Liver (tissue), 9 donors: ENCODE results near the gene GRIK2. TPM values are rescaled to one million over a fixed set of nuclear protein-coding genes. Genes with fewer than 3 reads are reported as not detected.

Experiments
- DNase-seq: peaks from one replicate; pipeline ENCODE4 v3.0.0-alpha.2; 2017; ENCODE audit warnings: low spot score
- H3K27ac ChIP-seq, 2 donors: one replicate each; pipeline ENCODE4 v1.7.0; 2013; ENCODE audit warnings: inconsistent platforms in 2 of 2, low read length in 2 of 2, control low read depth in 1 of 2, low read depth in 1 of 2, mild to moderate bottlenecking in 1 of 2
- H3K27me3 ChIP-seq, 4 donors: one replicate each; pipeline versions ENCODE4 v1.6.1 to v1.7.0; 2013; ENCODE audit warnings: low read length in 3 of 4, inconsistent platforms in 1 of 4, mild to moderate bottlenecking in 1 of 4, moderate library complexity in 1 of 4; ENCODE audit not compliant: control insufficient read depth in 4 of 4, insufficient read depth in 4 of 4
- H3K36me3 ChIP-seq, 4 donors: one replicate each; pipeline versions ENCODE4 v1.6.1 to v1.7.0; 2013; ENCODE audit warnings: low read length in 3 of 4, mild to moderate bottlenecking in 3 of 4, low read depth in 1 of 4, moderate library complexity in 1 of 4; ENCODE audit not compliant: control insufficient read depth in 4 of 4, insufficient read depth in 3 of 4
- H3K4me1 ChIP-seq, 4 donors: one replicate each; pipeline versions ENCODE4 v1.6.1 to v1.7.0; 2013; ENCODE audit warnings: low read length in 3 of 4, mild to moderate bottlenecking in 3 of 4, moderate library complexity in 1 of 4; ENCODE audit not compliant: control insufficient read depth in 4 of 4, insufficient read depth in 4 of 4
- H3K4me3 ChIP-seq, 3 donors: one replicate each; pipeline versions ENCODE4 v1.6.1 to v1.7.0; 2013; ENCODE audit warnings: low read length in 3 of 3, control low read depth in 1 of 3, low read depth in 1 of 3, mild to moderate bottlenecking in 1 of 3
- H3K9ac ChIP-seq, 2 donors: one replicate each; pipeline ENCODE4 v1.7.0; 2013; ENCODE audit warnings: low read length in 2 of 2, mild to moderate bottlenecking in 2 of 2, moderate library complexity in 2 of 2, control low read depth in 1 of 2, low read depth in 1 of 2
- H3K9me3 ChIP-seq, 4 donors: one replicate each; pipeline versions ENCODE4 v1.6.1 to v1.7.0; 2013; ENCODE audit warnings: low read length in 3 of 4; ENCODE audit not compliant: control insufficient read depth in 4 of 4
- ATF3 ChIP-seq: IDR thresholded peaks from 2 replicates; pipeline ENCODE4 v1.6.1; 2016; ENCODE audit warnings: antibody characterized with exemption
- CTCF ChIP-seq: fragments of 150-350 bp; IDR thresholded peaks from 2 replicates; pipeline ENCODE4 v1.5.1; 2017; ENCODE audit warnings: improper control_type of control experiment, low read depth, low read length; ENCODE audit not compliant: missing input control
- FOXA1 ChIP-seq: IDR thresholded peaks from 2 replicates; pipeline ENCODE4 v1.6.1; 2016; ENCODE audit warnings: antibody characterized with exemption
- FOXA2 ChIP-seq: IDR thresholded peaks from 2 replicates; pipeline ENCODE4 v1.6.1; 2016; ENCODE audit warnings: antibody characterized with exemption
- GABPA ChIP-seq, 2 donors: IDR thresholded peaks in 1 of 2; conservative IDR thresholded peaks in 1 of 2; 2 replicates each; pipeline ENCODE4 v1.6.1; 2016; ENCODE audit warnings: antibody characterized with exemption in 2 of 2, mild to moderate bottlenecking in 1 of 2, moderate library complexity in 1 of 2
- HNF4A ChIP-seq, 2 donors: conservative IDR thresholded peaks; 2 replicates each; pipeline ENCODE4 v1.6.1; 2016; ENCODE audit warnings: antibody characterized with exemption in 2 of 2, mild to moderate bottlenecking in 2 of 2
- HNF4G ChIP-seq: IDR thresholded peaks from 2 replicates; pipeline ENCODE4 v1.6.1; 2016; ENCODE audit warnings: antibody characterized with exemption
- JUND ChIP-seq, 2 donors: IDR thresholded peaks; 2 replicates each; pipeline ENCODE4 v1.6.1; 2016; ENCODE audit warnings: antibody characterized with exemption in 2 of 2
- MAX ChIP-seq: IDR thresholded peaks from 2 replicates; pipeline ENCODE4 v1.6.1; 2016; ENCODE audit warnings: antibody characterized with exemption
- NR2F2 ChIP-seq: IDR thresholded peaks from 2 replicates; pipeline ENCODE4 v1.6.1; 2016; ENCODE audit warnings: antibody characterized with exemption
- REST ChIP-seq: IDR thresholded peaks from 2 replicates; pipeline ENCODE4 v1.6.1; 2016; ENCODE audit warnings: antibody characterized with exemption, mild to moderate bottlenecking
- RXRA ChIP-seq, 2 donors: IDR thresholded peaks; 2 replicates each; pipeline ENCODE4 v1.6.1; 2017 to 2018; ENCODE audit warnings: antibody characterized with exemption in 2 of 2, mild to moderate bottlenecking in 1 of 2
- SP1 ChIP-seq: IDR thresholded peaks from 2 replicates; pipeline ENCODE4 v1.6.1; 2018; ENCODE audit warnings: antibody characterized with exemption, mild to moderate bottlenecking
- TAF1 ChIP-seq: conservative IDR thresholded peaks from 2 replicates; pipeline ENCODE4 v1.6.1; 2016; ENCODE audit warnings: antibody characterized with exemption, mild to moderate bottlenecking
- YY1 ChIP-seq: IDR thresholded peaks from 2 replicates; pipeline ENCODE4 v1.6.1; 2016; ENCODE audit warnings: antibody characterized with exemption, mild to moderate bottlenecking
- ZBTB33 ChIP-seq: IDR thresholded peaks from 2 replicates; pipeline ENCODE4 v1.6.1; 2016; ENCODE audit warnings: antibody characterized with exemption
- WGBS: extraction: QIAGEN DNeasy Blood & Tissue Kit; methylation state at CpG from one replicate; pipeline ENCODE4 v1.1.7; 2013; 5-methylcytosine and 5-hydroxymethylcytosine counted together
- polyA plus RNA-seq, 2 donors: library from polyadenylated mRNA; stranded (reverse) in 1 of 2; unstranded in 1 of 2; fragments of 200-250 nt in 1 of 2; fragments of >200 nt in 1 of 2; fragmentation: Nextera tagmentation in 1 of 2; extraction: Ambion mirVana in 1 of 2; gene quantifications; one replicate each; pipeline versions ENCODE4 v1.2.1 to v1.2.3, GENCODE V29; 2013 to 2015
- total RNA-seq, 2 donors: library from RNA; depleted of rRNA; stranded (reverse); fragments of >200 nt; gene quantifications; one replicate each; pipeline ENCODE4 v1.2.3, GENCODE V29; 2014
- donor health status: healthy.
- donor health status: healthy.
- donor health status: healthy.
- donor health status: healthy.
- donor health status: healthy.

Gene GRIK2
- total and polyA plus RNA-seq, 4 donors = 0.02 to 0.17 (median 0.05) TPM

- no peak for DNase-seq
- TF ChIP-seq MAX (no peak), YY1 (no peak), ATF3 (no peak), FOXA1 (no peak), GABPA (IDR thresholded peaks at IDR 0.05 in 1 of 2, conservative IDR thresholded peaks at IDR 0.05 in 1 of 2) (no peak), SP1 (no peak), HNF4G (no peak), HNF4A (conservative IDR thresholded peaks at IDR 0.05) (no peak), FOXA2 (no peak), JUND (IDR thresholded peaks at IDR 0.05) (no peak), REST (no peak), NR2F2 (no peak), TAF1 (no peak), ZBTB33 (no peak)
- Histone ChIP-seq H3K4me1 (peaks cover 0 to 3% (median 0%) of the 10 kb centered on the region in 4 donors), H3K27me3 (no peaks in the 10 kb centered on the region), H3K4me3 (no peak overlapping the region), H3K9me3 (no peaks in the 10 kb centered on the region), H3K36me3 (no peaks in the 10 kb centered on the region), H3K9ac (no peak overlapping the region), H3K27ac (no peak overlapping the region)
- WGBS = 40% methylated on average over 1 of the region's 1 CpG
These were observed 409.6 kb downstream of the GRIK2 start for GRCh38 chr6:101803136-101803535.

- Histone ChIP-seq H3K4me3 (no peak overlapping the region), H3K9me3 (no peaks in the 10 kb centered on the region), H3K36me3 (no peaks in the 10 kb centered on the region), H3K4me1 (no peaks in the 10 kb centered on the region), H3K27me3 (no peaks in the 10 kb centered on the region), H3K9ac (no peak overlapping the region), H3K27ac (no peak overlapping the region)
- TF ChIP-seq NR2F2 = no peak
- TF ChIP-seq FOXA1 = no peak
- TF ChIP-seq HNF4G = no peak
- DNase-seq = no peak
- WGBS = 80% methylated on average over 1 of the region's 1 CpG
These were observed 412.7 kb downstream of the GRIK2 start for GRCh38 chr6:101806241-101806640.

GRCh38 chr6:101811108-101811507 lies 417.6 kb downstream of the GRIK2 start:
- Histone ChIP-seq H3K27ac (no peak overlapping the region), H3K4me1 (no peaks in the 10 kb centered on the region), H3K4me3 (no peak overlapping the region), H3K27me3 (no peaks in the 10 kb centered on the region), H3K36me3 (no peaks in the 10 kb centered on the region), H3K9ac (no peak overlapping the region), H3K9me3 (no peaks in the 10 kb centered on the region)
- DNase-seq = no peak
- no peak for TF ChIP-seq JUND (IDR thresholded peaks at IDR 0.05)
- TF ChIP-seq FOXA1 = no peak
- no peak for TF ChIP-seq CTCF
- no peak for TF ChIP-seq SP1
- TF ChIP-seq RXRA (IDR thresholded peaks at IDR 0.05) = no peak
- TF ChIP-seq ATF3 = no peak
- no peak for TF ChIP-seq ZBTB33
- no peak for TF ChIP-seq NR2F2
- TF ChIP-seq YY1 = no peak
- TF ChIP-seq HNF4G = no peak
